MM.1S (cell line): ENCODE measurements around the gene OCRL.
"Not testable (repeated sequence)": the region's sequence is repeated elsewhere in the genome, so short reads cannot be mapped to it uniquely, and the experiment has no call there.

Experiments
- DNase-seq: peaks from one replicate; pipeline ENCODE4 v3.0.0-alpha.2; 2015
- H2AFZ ChIP-seq: fragments of 300-600 bp; sonication (generic); 2 replicates; pipeline ENCODE4 v1.6.0; 2016; ENCODE audit warnings: antibody characterized with exemption, low read length
- H3F3A ChIP-seq: fragments of 300-600 bp; sonication (generic); 2 replicates; pipeline ENCODE4 v1.6.1; 2016; ENCODE audit warnings: mild to moderate bottlenecking, antibody characterized with exemption, low read length, moderate library complexity, mixed read lengths; ENCODE audit not compliant: insufficient read depth
- H3K27ac ChIP-seq: fragments of 300-600 bp; sonication (generic); 2 replicates; pipeline ENCODE4 v1.5.1; 2016; ENCODE audit warnings: mild to moderate bottlenecking, low read length
- H3K27me3 ChIP-seq: fragments of 300-600 bp; sonication (generic); replicated peaks from 2 replicates; pipeline ENCODE4 v1.6.0; 2016; ENCODE audit warnings: low read length; ENCODE audit not compliant: insufficient read depth
- H3K36me3 ChIP-seq: fragments of 300-600 bp; sonication (generic); replicated peaks from 2 replicates; pipeline ENCODE4 v1.6.1; 2016; ENCODE audit warnings: mild to moderate bottlenecking, low read length, mixed read lengths; ENCODE audit not compliant: insufficient read depth
- H3K4me1 ChIP-seq: fragments of 300-600 bp; sonication (generic); 2 replicates; pipeline ENCODE4 v1.6.1; 2016; ENCODE audit warnings: low read length, mixed read lengths
- H3K4me2 ChIP-seq: fragments of 300-600 bp; sonication (generic); 2 replicates; pipeline ENCODE4 v1.6.0; 2016; ENCODE audit warnings: low read depth, low read length
- H3K4me3 ChIP-seq: fragments of 300-600 bp; sonication (generic); 2 replicates; pipeline ENCODE4 v1.5.1; 2016; ENCODE audit warnings: low read length, mixed read lengths
- H3K79me2 ChIP-seq: fragments of 300-600 bp; sonication (generic); 2 replicates; pipeline ENCODE4 v1.6.1; 2016; ENCODE audit warnings: mixed run types, low read length, mixed read lengths
- H3K9ac ChIP-seq: fragments of 300-600 bp; sonication (generic); 2 replicates; pipeline ENCODE4 v1.6.1; 2016; ENCODE audit warnings: low read length, mixed read lengths
- H3K9me2 ChIP-seq: fragments of 300-600 bp; sonication (generic); replicated peaks from 2 replicates; pipeline ENCODE4 v1.6.1; 2016; ENCODE audit warnings: mild to moderate bottlenecking, low read length, mixed read lengths; ENCODE audit not compliant: insufficient read depth
- H3K9me3 ChIP-seq: fragments of 300-600 bp; sonication (generic); replicated peaks from 2 replicates; pipeline ENCODE4 v1.6.1; 2016; ENCODE audit warnings: mild to moderate bottlenecking, low read length, mixed read lengths; ENCODE audit not compliant: insufficient read depth
- H4K20me1 ChIP-seq: fragments of 300-600 bp; sonication (generic); 2 replicates; pipeline ENCODE4 v1.6.1; 2016; ENCODE audit warnings: mild to moderate bottlenecking, low read length, moderate library complexity, mixed read lengths; ENCODE audit not compliant: insufficient read depth
- EZH2 ChIP-seq: fragments of 300-600 bp; sonication (generic); optimal IDR thresholded peaks from 2 replicates; pipeline ENCODE3; 2017; ENCODE audit warnings: low read depth, mild to moderate bottlenecking, antibody characterized with exemption, low read length, mixed read lengths
- EZH2phosphoT487 ChIP-seq: fragments of 300-600 bp; sonication (generic); IDR thresholded peaks from 2 replicates; pipeline ENCODE4 v1.6.1; 2018; ENCODE audit warnings: antibody characterized with exemption, low read length
- TF ChIP-seq, protein P1 (sequence below): fragments of 300-600 bp; sonication (generic); IDR thresholded peaks from 2 replicates; pipeline ENCODE4 v1.5.1; 2016; ENCODE audit warnings: antibody characterized with exemption, low read length, mixed read lengths

The OCRL gene

DNA sequence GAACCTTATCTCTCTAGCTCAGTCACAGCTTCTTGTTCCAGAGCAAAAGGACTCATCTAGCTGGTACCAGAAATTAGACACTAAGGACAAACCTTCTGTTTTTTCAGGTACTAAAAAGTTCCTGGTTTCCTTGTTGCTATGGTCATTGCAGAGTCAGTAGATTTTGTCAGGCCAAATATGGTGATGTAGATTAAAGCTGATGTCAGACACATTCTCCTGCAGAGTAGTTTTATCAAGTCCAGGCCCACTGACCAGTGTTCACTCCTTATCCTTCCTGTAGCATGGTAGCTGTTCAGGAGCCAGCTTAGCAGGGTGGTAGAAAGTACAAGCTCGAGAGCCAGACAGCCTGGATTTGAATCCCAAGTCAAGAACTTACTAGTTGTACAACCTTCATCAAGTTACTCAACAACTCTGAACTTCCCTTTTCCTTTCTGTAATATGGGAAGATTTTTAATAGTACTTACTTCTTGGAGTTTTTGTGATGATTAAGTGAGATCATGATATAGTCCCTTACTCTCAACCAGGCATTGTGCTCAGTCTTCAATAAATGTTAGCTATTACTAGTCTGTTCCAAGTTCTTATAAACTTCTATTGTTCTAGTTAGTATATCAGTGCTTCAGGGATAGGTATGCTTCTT lies 17.9 kb downstream of the OCRL start:
- H3K9me2 ChIP-seq, result no peaks in the 10 kb centered on the region
- no peak overlapping the region for H2AFZ ChIP-seq
- H3K79me2 ChIP-seq, result no peaks in the 10 kb centered on the region
- no peaks in the 10 kb centered on the region for H4K20me1 ChIP-seq
- no peak for DNase-seq
- H3K9ac ChIP-seq, result no peak overlapping the region
- no peaks in the 10 kb centered on the region for H3F3A ChIP-seq
- no peak overlapping the region for H3K27ac ChIP-seq
- H3K36me3 ChIP-seq, result no peaks in the 10 kb centered on the region
- H3K9me3 ChIP-seq, result no peaks in the 10 kb centered on the region
- no peak overlapping the region for H3K4me3 ChIP-seq
- H3K4me2 ChIP-seq, result no peak overlapping the region
- TF ChIP-seq EZH2, result no peak
- TF ChIP-seq, protein P1, sequence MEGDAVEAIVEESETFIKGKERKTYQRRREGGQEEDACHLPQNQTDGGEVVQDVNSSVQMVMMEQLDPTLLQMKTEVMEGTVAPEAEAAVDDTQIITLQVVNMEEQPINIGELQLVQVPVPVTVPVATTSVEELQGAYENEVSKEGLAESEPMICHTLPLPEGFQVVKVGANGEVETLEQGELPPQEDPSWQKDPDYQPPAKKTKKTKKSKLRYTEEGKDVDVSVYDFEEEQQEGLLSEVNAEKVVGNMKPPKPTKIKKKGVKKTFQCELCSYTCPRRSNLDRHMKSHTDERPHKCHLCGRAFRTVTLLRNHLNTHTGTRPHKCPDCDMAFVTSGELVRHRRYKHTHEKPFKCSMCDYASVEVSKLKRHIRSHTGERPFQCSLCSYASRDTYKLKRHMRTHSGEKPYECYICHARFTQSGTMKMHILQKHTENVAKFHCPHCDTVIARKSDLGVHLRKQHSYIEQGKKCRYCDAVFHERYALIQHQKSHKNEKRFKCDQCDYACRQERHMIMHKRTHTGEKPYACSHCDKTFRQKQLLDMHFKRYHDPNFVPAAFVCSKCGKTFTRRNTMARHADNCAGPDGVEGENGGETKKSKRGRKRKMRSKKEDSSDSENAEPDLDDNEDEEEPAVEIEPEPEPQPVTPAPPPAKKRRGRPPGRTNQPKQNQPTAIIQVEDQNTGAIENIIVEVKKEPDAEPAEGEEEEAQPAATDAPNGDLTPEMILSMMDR, result no peak
- TF ChIP-seq EZH2phosphoT487, result no peak
- H3K27me3 ChIP-seq, result no peaks in the 10 kb centered on the region
- H3K4me1 ChIP-seq, result peaks cover 9% of the 10 kb centered on the region; the same call in 1 of the 2 replicates

GRCh38 chrX:129559783-129560182 lies 19.7 kb downstream of the OCRL start:
- H3K27me3 ChIP-seq, result no peaks in the 10 kb centered on the region
- no peak for DNase-seq
- no peaks in the 10 kb centered on the region for H3K9me2 ChIP-seq
- no peak overlapping the region for H3K4me2 ChIP-seq
- no peak overlapping the region for H2AFZ ChIP-seq
- H3F3A ChIP-seq, result no peaks in the 10 kb centered on the region
- no peaks in the 10 kb centered on the region for H3K9me3 ChIP-seq
- H3K79me2 ChIP-seq, result no peaks in the 10 kb centered on the region
- H4K20me1 ChIP-seq, result no peaks in the 10 kb centered on the region
- no peak overlapping the region for H3K4me3 ChIP-seq
- TF ChIP-seq EZH2 (no peak), EZH2phosphoT487 (no peak)
- TF ChIP-seq, protein P1, result no peak
- H3K36me3 ChIP-seq, result no peaks in the 10 kb centered on the region
- H3K9ac ChIP-seq, result no peak overlapping the region
- H3K27ac ChIP-seq, result no peak overlapping the region
- H3K4me1 ChIP-seq, result no peaks in the 10 kb centered on the region

DNA sequence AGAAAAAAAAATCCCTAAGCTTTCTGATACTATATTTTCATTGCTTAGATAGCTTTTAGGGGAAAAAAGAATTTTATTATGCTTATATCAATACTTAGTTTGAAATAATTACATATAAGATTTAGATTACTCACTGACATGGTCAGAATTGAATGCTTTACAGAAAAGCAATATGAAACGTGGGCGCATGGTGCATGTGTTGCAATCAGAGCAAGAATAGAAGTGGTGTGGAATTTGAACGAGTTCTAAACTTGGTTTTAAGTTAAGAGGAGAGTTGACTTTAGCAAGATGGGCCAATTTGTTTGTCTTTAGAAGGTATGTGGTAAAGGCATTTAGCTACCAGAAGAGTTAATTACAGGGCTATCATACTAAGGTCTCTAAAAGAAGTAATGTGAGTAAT lies 21.4 kb downstream of the OCRL start:
- TF ChIP-seq, protein P1, result no peak
- TF ChIP-seq EZH2phosphoT487 (no peak), EZH2 (no peak)

GRCh38 chrX:129564345-129564744 lies 24.3 kb downstream of the OCRL start:
- H3K4me1 ChIP-seq, H3K4me3 ChIP-seq, H3K36me3 ChIP-seq, H3K9ac ChIP-seq, H3K79me2 ChIP-seq, H2AFZ ChIP-seq, H3K9me2 ChIP-seq, H3K9me3 ChIP-seq, H3K4me2 ChIP-seq, H4K20me1 ChIP-seq, DNase-seq, H3K27ac ChIP-seq, H3F3A ChIP-seq, H3K27me3 ChIP-seq: not testable (repeated sequence)

More for the DNA sequence above, 21.4 kb downstream of the OCRL start:
- DNase-seq, result no peak
- Histone ChIP-seq H3K4me3 (no peak overlapping the region), H4K20me1 (no peaks in the 10 kb centered on the region), H3K27ac (no peak overlapping the region), H3K79me2 (no peaks in the 10 kb centered on the region), H3K9ac (no peak overlapping the region), H2AFZ (no peak overlapping the region), H3K4me2 (no peak overlapping the region), H3K36me3 (no peaks in the 10 kb centered on the region), H3K4me1 (no peaks in the 10 kb centered on the region), H3F3A (no peaks in the 10 kb centered on the region), H3K27me3 (no peaks in the 10 kb centered on the region), H3K9me3 (no peaks in the 10 kb centered on the region), H3K9me2 (no peaks in the 10 kb centered on the region)
